HL-60 (cell line): ENCODE data around the gene ASS1.

Experiments
- GABPA ChIP-seq: IDR thresholded peaks from 2 replicates; pipeline ENCODE4 v1.6.1; 2012; ENCODE audit warnings: low read depth
- SPI1 ChIP-seq: IDR thresholded peaks from 2 replicates; pipeline ENCODE4 v1.6.1; 2012; ENCODE audit warnings: low read depth, mild to moderate bottlenecking, borderline replicate concordance
- TF ChIP-seq, protein P1 (sequence below): IDR thresholded peaks from one replicate; pipeline ENCODE4 v1.5.1; 2011; ENCODE audit warnings: low read length, control low read depth, inconsistent platforms; ENCODE audit not compliant: insufficient read depth

DNA sequence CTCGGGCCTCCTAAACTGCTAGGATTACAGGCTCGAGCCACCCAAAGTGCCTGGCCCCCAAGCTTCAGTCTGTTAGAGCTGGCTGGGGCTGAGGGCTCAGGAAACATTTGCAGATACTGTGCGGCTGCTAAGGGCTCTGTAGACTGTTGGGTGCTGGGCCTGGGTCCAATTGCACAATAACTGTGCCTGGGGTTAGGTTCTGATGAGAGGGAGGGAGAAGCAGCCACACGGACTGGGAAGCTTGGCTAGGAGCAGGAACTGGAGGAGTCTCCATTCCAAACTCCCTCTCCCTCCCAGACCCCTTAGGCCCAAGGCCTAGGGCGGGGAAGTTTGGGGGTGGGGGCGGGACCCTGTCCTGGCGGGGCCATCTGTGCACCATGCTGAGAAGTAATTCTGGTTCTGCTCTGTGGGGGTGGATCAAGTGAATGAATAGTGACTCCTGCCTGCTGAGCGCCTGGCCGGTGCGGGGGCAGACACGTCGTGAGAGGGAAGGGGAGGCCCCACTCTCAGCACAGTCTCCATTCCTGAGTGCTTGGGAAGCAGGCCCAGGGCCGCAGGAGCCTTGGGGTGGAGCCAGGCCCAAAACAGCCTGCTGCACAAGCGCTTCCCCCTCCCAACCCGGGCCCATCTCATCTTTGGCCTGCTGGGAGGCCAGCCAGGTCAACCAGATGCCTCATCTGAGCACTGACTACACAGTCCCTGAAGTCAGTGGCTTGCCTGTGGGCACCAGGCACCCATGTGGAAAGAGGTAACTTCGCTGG lies 1.5 kb downstream of the ASS1 start:
- TF ChIP-seq, protein P1, sequence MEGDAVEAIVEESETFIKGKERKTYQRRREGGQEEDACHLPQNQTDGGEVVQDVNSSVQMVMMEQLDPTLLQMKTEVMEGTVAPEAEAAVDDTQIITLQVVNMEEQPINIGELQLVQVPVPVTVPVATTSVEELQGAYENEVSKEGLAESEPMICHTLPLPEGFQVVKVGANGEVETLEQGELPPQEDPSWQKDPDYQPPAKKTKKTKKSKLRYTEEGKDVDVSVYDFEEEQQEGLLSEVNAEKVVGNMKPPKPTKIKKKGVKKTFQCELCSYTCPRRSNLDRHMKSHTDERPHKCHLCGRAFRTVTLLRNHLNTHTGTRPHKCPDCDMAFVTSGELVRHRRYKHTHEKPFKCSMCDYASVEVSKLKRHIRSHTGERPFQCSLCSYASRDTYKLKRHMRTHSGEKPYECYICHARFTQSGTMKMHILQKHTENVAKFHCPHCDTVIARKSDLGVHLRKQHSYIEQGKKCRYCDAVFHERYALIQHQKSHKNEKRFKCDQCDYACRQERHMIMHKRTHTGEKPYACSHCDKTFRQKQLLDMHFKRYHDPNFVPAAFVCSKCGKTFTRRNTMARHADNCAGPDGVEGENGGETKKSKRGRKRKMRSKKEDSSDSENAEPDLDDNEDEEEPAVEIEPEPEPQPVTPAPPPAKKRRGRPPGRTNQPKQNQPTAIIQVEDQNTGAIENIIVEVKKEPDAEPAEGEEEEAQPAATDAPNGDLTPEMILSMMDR: no peak
- no peak for TF ChIP-seq GABPA
- TF ChIP-seq SPI1: no peak
